GM12878 (cell line): ENCODE measurements around the gene PIF1. TPM values are rescaled to one million over a fixed set of nuclear protein-coding genes. Genes with fewer than 3 reads are reported as not detected.

Source experiments
- CEBPB ChIP-seq, 2 experiments: fragments of 150-350 bp in 1 of 2; IDR thresholded peaks; 2 replicates each; pipeline ENCODE4 v1.6.1; 2012 to 2014; ENCODE audit warnings: low read depth in 2 of 2, low read length in 2 of 2, borderline replicate concordance in 1 of 2, inconsistent platforms in 1 of 2
- RAD21 ChIP-seq: IDR thresholded peaks from 2 replicates; pipeline ENCODE4 v1.6.1; 2011; ENCODE audit warnings: mild to moderate bottlenecking, low read depth, low read length, moderate library complexity; ENCODE audit not compliant: insufficient read depth
- TBL1XR1 ChIP-seq: IDR thresholded peaks from 2 replicates; pipeline ENCODE4 v1.6.1; 2012; ENCODE audit warnings: low read depth, low read length, improper control_type of control experiment
- ZZZ3 ChIP-seq: IDR thresholded peaks from 2 replicates; pipeline ENCODE4 v1.6.1; 2011; ENCODE audit warnings: low read depth; ENCODE audit not compliant: control insufficient read depth, insufficient read length
- polyA plus RNA-seq, 11 experiments: library from polyadenylated mRNA; depleted of rRNA in 4 of 11; unstranded in 6 of 11; stranded (reverse) in 5 of 11; fragments of >200 nt; fragmentation: Nextera tagmentation in 4 of 11; fragmentation: Illumina TruSeq in 1 of 11; extraction: Ambion mirVana in 4 of 11; extraction: Trizol in 1 of 11; gene quantifications; 1 replicate in 1 of 11; 2 replicates in 10 of 11; pipeline versions ENCODE4 v1.2.1 to v1.2.3, GENCODE V29; 2011 to 2016; ENCODE audit warnings: inconsistent platforms in 2 of 11, missing spikeins in 2 of 11, low read depth in 1 of 11
- total RNA-seq, 4 experiments: library from RNA; depleted of rRNA in 3 of 4; stranded (reverse); fragments of >200 nt in 3 of 4; fragmentation: Illumina TruSeq in 1 of 4; extraction: Trizol in 1 of 4; gene quantifications; 2 replicates each; pipeline versions ENCODE4 v1.2.1 to v1.2.3, GENCODE V29; 2013 to 2021
- TF ChIP-seq, protein P1 (sequence below): fragments of 150-350 bp; IDR thresholded peaks from 2 replicates; pipeline ENCODE4 v1.6.1; 2016; ENCODE audit warnings: low read depth, low read length
- TF ChIP-seq, protein P2 (sequence below): IDR thresholded peaks from 2 replicates; pipeline ENCODE4 v1.6.1; 2012; ENCODE audit warnings: low read length, inconsistent platforms
- TF ChIP-seq, protein P3 (sequence below): fragments of 450-650 bp; IDR thresholded peaks from 2 replicates; pipeline ENCODE4 v1.6.1; 2018; ENCODE audit warnings: mild to moderate bottlenecking, low read depth, moderate library complexity; ENCODE audit not compliant: partially characterized antibody

PIF1 gene
- total and polyA plus RNA-seq, 10 of the 15 experiments (the other 5 are each of a cell fraction or from before 2014, with no cell fraction given): 3.7 to 68.9 (median 31.1) TPM

DNA sequence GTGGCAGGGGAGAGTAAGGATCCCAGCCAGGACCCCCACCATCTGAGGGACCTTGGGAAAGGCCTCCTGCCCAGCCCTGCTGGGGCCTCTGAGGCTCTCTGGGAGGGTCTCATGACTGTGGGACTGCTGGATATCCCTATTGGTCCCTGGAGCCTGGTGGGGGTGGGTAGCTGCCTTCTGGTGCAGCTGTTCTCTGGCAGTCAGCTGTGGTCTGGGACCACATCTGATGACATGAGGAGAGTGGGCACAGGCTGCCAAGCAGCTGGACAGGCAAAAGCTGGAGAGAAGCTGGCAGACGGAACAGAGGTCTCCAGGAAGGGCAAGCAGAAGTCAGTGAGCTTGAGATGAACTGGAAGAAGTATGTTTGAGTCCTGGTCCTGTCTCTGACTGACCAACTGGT is 38.6 kb upstream of the PIF1 start (continued):
- TF ChIP-seq TBL1XR1: no peak
- no peak for TF ChIP-seq CEBPB (IDR thresholded peaks at IDR 0.05; ENCODE audit: borderline replicate concordance in 1 of 2, low read depth in 2 of 2, low read length in 2 of 2)
- TF ChIP-seq, protein P1, sequence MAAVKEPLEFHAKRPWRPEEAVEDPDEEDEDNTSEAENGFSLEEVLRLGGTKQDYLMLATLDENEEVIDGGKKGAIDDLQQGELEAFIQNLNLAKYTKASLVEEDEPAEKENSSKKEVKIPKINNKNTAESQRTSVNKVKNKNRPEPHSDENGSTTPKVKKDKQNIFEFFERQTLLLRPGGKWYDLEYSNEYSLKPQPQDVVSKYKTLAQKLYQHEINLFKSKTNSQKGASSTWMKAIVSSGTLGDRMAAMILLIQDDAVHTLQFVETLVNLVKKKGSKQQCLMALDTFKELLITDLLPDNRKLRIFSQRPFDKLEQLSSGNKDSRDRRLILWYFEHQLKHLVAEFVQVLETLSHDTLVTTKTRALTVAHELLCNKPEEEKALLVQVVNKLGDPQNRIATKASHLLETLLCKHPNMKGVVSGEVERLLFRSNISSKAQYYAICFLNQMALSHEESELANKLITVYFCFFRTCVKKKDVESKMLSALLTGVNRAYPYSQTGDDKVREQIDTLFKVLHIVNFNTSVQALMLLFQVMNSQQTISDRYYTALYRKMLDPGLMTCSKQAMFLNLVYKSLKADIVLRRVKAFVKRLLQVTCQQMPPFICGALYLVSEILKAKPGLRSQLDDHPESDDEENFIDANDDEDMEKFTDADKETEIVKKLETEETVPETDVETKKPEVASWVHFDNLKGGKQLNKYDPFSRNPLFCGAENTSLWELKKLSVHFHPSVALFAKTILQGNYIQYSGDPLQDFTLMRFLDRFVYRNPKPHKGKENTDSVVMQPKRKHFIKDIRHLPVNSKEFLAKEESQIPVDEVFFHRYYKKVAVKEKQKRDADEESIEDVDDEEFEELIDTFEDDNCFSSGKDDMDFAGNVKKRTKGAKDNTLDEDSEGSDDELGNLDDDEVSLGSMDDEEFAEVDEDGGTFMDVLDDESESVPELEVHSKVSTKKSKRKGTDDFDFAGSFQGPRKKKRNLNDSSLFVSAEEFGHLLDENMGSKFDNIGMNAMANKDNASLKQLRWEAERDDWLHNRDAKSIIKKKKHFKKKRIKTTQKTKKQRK: no peak
- TF ChIP-seq, protein P2, sequence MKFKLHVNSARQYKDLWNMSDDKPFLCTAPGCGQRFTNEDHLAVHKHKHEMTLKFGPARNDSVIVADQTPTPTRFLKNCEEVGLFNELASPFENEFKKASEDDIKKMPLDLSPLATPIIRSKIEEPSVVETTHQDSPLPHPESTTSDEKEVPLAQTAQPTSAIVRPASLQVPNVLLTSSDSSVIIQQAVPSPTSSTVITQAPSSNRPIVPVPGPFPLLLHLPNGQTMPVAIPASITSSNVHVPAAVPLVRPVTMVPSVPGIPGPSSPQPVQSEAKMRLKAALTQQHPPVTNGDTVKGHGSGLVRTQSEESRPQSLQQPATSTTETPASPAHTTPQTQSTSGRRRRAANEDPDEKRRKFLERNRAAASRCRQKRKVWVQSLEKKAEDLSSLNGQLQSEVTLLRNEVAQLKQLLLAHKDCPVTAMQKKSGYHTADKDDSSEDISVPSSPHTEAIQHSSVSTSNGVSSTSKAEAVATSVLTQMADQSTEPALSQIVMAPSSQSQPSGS: no peak
- no peak for TF ChIP-seq ZZZ3
- no peak for TF ChIP-seq RAD21
- TF ChIP-seq, protein P3, sequence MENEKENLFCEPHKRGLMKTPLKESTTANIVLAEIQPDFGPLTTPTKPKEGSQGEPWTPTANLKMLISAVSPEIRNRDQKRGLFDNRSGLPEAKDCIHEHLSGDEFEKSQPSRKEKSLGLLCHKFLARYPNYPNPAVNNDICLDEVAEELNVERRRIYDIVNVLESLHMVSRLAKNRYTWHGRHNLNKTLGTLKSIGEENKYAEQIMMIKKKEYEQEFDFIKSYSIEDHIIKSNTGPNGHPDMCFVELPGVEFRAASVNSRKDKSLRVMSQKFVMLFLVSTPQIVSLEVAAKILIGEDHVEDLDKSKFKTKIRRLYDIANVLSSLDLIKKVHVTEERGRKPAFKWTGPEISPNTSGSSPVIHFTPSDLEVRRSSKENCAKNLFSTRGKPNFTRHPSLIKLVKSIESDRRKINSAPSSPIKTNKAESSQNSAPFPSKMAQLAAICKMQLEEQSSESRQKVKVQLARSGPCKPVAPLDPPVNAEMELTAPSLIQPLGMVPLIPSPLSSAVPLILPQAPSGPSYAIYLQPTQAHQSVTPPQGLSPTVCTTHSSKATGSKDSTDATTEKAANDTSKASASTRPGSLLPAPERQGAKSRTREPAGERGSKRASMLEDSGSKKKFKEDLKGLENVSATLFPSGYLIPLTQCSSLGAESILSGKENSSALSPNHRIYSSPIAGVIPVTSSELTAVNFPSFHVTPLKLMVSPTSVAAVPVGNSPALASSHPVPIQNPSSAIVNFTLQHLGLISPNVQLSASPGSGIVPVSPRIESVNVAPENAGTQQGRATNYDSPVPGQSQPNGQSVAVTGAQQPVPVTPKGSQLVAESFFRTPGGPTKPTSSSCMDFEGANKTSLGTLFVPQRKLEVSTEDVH: no peak
